Skin of body (tissue), 3 donors: ENCODE measurements around the gene CREBRF. TPM values are rescaled to one million over a fixed set of nuclear protein-coding genes. Genes with fewer than 3 reads are reported as not detected.
"Not testable (repeated sequence)": the region's sequence is repeated elsewhere in the genome, so short reads cannot be mapped to it uniquely, and the experiment has no call there.

Experiments used
- DNase-seq: peaks from one replicate; lab custom pipeline; 2025; lab: John Stamatoyannopoulos, UW
- small RNA-seq: library from RNA; depleted of rRNA; stranded (forward); fragments of <200 nt; gene quantifications from one replicate; pipeline ENCODE3, GENCODE V24; 2014; ENCODE audit warnings: low replicate concordance
- total RNA-seq: library from RNA; depleted of rRNA; stranded (reverse); fragments of >200 nt; gene quantifications from one replicate; pipeline ENCODE4 v1.2.3, GENCODE V29; 2014

The CREBRF gene
- total RNA-seq, 1 donor from 2014 or later, result 25.9 TPM

DNA sequence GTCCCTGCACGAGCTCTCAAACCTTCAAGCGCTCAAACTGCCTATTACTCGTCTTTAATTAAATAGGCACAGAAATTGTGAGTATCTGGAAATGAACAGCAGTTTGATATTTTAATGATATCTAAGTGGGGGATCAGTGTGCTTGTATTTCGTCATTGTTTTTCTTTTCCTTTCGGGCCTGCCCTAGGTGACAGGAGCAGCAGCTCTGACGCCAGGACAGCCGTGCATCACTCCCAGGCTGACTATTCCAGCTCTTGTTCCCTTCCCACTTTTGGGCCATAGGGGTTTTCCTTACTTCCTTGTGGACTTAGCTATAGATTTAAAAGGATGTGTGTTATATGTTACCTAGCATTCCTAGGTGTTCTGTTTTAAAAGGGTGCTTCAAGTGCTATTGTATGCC lies 97.7 kb downstream of the CREBRF start:
- DNase-seq, result no peak

DNA sequence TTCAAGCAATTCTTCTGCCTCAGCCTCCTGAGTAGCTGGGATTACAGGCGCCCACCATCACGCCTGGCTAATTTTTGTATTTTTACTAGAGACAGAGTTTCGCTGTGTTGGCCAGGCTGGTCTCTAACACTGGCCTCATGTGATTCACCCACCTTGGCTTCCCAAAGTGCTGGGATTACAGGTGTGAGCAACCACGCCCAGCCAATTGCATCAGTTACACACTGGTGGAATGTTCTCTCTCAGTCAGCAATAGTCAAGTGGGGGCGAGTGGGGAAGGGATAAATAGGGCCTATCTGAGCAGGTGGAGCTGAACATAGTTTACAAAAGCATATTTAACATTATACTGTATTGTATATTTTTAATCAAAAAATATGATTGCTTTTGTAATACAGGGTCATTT lies 98.5 kb downstream of the CREBRF start:
- not testable (repeated sequence) for DNase-seq

DNA sequence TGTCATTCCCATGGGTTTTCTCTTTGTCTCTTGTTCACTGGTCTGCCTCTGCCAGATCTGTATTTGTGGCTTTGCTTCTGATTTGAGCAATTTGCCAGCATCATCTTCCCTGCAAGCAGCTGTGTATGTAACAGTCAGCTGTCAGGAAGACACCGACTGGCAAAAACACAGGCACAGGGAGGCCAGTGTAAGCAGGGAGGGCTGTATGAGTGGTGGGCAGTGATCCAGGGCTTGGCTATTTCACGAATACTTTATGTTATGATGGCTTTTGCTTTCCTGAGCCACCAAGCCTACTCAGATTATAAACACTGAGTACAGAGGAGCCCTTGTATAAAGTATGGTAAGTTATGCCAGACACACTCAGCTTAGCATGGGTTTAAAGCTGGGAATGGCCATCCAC lies 99.8 kb downstream of the CREBRF start:
- no peak for DNase-seq

DNA sequence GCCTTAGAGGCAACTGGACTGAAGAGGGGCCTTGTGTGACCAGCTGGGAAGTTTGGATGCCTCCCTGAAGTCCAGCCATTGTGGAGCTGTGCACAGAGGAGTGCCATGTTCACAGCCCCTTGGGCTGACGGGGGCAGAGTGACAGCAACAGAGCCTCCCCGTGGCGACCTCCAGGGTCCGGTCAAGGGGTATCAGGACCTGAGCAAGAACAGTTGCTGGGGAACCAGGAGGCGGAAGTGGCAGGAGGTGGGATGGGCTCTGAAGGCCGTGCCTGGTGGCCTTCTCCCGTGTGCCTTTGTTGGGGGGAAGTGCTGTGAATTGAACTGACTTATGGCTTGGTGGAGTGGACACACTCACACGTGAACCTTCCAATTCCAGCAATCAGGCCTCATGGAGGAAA lies 102.2 kb downstream of the CREBRF start:
- DNase-seq, result no peak

DNA sequence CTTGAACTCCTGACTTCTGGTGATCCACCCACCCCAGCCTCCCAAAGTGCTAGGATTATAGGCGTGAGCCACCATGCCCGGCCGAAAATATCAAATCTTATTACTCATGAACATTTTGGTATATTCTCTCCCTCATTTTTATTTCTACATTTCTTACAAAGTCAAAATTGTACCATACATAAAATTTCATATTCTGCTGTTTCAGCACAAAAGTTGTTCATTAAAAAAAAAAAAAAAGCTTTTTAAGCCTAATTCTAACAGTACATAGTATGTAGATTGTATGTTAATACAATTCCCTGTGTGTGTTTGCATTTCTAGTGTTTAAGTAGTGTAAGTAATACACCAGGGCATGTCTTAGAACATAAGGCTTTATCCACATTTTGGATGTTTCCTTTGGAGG lies 103.1 kb downstream of the CREBRF start:
- DNase-seq, result no peak

DNA sequence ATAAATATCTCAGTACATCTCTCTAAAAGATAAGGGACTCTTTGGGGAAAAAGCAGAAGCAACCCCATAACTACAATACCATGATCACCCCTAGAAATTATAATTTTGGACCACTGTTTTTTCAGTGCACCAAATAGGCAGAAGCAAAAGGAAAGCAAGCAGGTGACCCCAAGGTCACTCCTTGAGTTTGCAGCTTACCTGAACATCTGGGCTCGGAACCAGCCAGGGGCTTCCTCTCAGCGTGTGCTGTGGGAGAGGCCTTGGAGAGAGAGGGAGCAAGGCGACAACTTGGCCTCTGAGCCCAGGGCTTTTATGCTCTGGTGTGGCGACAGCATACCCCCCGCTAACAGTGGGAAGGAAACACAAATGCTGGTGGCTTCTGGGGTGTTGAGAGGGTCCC lies 105.0 kb downstream of the CREBRF start:
- DNase-seq, result no peak

DNA sequence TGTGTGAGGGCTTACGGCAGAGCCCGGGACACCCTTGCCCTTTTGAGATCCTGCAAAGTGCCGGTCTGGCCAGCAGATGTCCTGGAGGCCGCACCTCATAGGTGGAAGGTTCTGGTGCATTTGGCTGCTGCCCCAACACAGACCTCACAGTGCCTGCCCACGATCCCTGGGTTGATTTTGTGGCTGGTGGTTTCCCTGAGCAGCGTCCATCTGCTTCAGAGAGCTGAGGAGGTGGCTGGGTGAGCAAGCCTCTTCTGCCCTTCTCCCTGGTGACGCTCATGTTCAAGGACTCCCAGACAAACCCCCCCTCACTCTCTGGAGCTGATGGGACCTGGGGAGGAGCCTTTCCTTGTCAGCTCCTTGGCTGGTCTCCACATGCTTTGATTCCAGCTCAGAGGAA lies 107.1 kb downstream of the CREBRF start:
- DNase-seq, result no peak

DNA sequence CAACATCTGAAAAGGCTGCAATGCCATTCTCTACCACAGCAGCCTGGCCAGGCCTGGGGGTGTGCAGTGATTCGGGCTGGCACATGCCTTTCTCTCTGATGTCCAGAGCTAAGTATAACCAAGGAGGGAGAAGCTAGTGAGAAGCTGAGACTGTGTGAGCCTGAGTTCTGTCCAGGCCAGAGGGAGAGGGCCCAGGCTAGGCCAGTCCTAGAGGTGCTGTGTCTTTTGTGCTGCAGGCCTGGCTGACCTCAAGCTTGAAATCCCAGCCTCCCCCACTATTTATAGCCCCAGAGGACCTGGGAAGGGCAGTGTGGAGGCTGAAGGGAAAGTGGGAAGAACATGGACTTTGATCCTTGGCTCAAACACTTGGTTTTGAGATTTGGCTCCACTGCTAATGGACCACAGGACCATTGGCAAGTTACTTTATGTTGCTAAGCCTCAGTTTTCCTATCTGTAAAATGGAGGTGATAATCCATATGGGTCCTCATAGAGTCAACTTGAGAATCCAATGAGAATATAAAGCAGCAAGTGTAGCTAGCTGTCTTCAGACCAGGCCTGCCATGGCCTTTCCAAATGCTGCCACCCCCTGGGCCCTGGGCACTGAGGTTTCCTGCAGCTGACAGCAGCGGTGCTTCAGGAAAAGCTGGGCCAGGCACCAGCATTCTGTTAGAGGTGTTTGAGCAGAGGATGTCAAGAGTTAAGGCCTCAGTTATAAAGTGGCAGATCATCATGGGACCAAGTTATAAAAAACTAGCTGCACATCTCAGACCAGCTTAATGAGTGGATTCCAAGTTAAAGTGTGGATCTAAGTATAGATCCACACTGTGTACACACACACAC lies 109.2 kb downstream of the CREBRF start:
- DNase-seq, result no peak

DNA sequence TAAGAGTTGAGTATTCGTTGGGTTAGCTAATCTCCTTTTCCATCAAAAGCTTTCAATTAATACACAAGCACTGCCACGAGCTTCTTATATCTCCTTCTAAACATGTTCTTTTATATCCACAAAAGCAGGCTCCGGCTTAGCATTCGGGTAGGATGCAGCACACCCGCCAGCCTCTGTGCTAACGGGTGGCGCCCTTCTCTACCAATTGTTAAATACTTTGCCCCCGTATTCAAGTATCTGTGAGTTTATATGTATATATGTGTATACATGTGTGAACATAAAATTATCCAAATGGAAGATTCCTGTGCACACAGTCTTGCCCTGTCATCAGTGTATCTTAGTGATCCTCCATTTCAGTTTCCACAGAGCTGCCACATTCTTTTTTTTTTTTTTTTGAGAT lies 116.0 kb downstream of the CREBRF start:
- no peak for DNase-seq

DNA sequence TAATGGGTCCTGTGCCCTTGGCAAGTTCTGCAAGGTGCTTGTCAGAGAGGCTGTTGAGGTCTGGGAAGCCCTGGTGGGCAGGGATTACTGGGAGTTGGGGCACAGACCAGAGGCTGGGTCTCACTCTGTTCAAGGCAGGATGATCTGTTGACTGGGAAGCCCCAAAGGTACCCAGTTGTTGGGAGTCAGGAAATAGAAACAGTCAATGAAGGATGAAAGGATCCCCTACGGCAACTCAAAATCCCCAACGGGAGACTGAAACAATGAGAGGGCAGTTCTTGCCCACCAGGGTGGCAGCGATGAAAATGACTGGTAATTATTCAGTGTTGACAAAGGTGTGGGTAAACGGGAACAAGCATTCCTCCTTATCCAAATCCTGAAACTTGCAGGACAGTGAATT lies 119.4 kb downstream of the CREBRF start:
- DNase-seq, result no peak

DNA sequence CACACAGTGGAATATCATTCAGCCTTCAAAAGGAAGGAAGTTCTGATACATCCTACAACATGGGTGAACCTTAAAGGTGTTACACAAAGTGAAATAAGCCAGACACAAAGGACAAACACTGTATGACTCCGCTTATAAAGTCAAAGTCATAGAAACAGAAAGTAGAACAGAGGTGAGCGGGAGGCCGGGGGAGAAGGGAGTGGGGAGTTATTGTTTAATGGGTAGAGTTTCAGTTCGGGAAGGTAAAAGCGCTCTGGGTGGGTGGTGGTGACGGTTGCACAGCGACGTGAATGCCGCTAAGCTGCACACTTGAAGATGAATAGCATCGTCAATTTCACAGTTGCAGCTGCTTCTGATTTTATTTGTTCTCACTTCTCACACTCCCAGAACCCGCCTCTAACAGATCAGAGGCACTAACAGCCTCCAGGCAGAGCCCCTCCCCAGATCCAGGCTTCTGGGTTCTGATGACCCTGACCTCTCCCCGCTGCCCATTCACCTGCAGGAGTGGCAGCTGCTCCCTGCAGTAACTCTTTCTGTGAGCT lies 122.3 kb downstream of the CREBRF start:
- no peak for DNase-seq

DNA sequence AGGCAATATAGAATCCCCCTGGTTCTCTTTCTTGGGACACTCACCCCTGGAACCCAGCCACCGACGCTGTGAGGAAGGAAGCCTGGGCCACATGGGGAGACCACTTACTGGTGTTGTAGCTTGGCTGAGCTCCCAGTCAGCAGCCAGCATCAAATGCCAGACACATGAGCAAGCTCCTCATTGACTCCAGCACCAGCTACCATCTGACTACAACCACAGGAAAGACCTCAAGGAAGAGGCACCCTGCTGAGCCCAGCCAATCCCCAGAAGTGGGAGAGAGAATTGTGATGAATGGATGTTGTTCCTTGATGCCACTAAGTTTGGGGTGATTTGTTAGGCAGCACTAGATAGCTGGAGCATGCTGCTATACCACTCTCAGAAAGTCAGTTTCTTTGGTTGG lies 124.2 kb downstream of the CREBRF start:
- DNase-seq, result no peak

DNA sequence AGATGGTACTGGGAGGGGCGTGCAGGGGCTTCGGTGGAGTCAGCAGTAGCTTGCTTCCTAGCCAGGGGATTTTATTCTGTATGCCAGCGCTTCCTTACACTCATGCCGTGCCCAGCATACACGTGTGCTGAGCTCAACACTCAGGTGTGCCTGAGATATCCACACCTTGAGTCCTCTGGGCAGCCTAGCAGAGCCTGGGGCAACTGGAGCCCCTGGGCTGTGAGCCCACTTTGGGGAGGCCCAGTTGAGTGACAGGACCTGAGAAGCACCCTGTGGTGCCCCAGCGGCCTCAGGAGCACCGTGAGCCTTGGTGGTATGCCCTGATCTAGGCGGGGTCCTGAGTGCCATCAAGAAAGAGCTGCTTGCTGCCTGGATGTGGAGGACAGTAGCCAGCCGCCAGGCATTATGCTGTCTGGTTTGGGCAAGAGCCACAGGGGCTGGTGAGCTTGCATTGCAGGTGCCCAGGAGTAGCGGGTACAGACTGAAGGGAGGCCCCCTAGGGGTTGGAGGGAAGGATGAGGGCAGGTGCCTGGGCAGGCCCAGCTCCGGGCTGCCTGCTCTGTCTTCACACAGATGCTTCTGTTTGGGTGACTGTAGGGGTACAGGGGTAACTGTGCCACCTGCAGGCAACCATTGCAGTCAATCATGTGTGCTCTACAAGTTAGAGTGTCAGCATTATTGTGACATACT lies 131.0 kb downstream of the CREBRF start:
- DNase-seq, result no peak

DNA sequence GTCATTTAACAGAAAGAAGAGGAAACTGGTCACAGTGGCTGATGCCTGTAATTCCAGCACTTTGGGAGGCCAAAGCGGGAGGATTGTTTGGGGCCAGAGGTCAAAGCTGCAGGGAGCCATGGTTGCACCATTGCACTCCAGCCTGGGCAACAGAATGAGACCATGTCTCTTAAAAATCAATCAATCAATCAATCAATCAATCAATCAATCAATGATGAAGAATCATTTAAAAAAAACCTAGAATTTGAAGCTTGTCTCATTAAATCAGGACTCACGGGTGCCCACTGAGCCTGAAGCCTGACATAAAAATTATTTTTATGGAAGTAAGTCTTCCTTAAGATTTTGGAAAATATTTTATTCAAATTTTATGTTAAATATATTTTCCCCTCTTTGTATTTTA lies 132.1 kb downstream of the CREBRF start:
- no peak for DNase-seq

Small RNA genes lying within 50 kb of the gene (small RNA-seq; reads per million reads assigned to genes)
- gene RF00019 (not detected), gene SNORA74B (17.2 reads per million, percentile 93 among the genes with 10 or more reads in this experiment)

Other genes starting within 250 kb of the CREBRF start
- 44.3 TPM for gene ERGIC1, start 222.1 kb upstream of the CREBRF start, total RNA-seq
- gene RPL26L1, start 96.9 kb upstream of the CREBRF start, total RNA-seq, result 18.2 TPM
- gene ATP6V0E1, start 72.6 kb upstream of the CREBRF start, total RNA-seq, result 103 TPM
- gene BNIP1, start 88.2 kb downstream of the CREBRF start, total RNA-seq, result 14.1 TPM
- not detected for gene NKX2-5, start 178.9 kb downstream of the CREBRF start, total RNA-seq